IMR-90 (cell line): Measurements from ENCODE around the gene BUD23. TPM values are rescaled to one million over a fixed set of nuclear protein-coding genes. Genes with fewer than 3 reads are reported as not detected.
"Not testable (repeated sequence)": the region's sequence is repeated elsewhere in the genome, so short reads cannot be mapped to it uniquely, and the experiment has no call there.

Experiments
- ATAC-seq: fragments of 200-7000 bp; cut with Tn5 transposase; 2 replicates; pipeline ENCODE4 v1.9.1; 2020; ENCODE audit warnings: low read depth, mild to moderate bottlenecking, moderate library complexity
- BruUV-seq: library from RNA; stranded (reverse); fragments of 400-500 nt; replicated peaks from 2 replicates; lab custom pipeline; 2021; lab: Mats Ljungman, UMichigan
- CTCF ChIA-PET: fragments of 300-600 bp; formaldehyde crosslinking; extraction: SDS; loops from one replicate; lab custom pipeline; 2021; ENCODE audit warnings: antibody characterized with exemption; lab: Yijun Ruan, JAX
- POLR2A ChIA-PET: fragments of 300-600 bp; sonication (Branson Sonifier 250); formaldehyde crosslinking; loops from one replicate; lab custom pipeline; 2022; ENCODE audit warnings: antibody characterized with exemption; ENCODE audit not compliant: unreplicated experiment; lab: Charles Lee
- DNase-seq: peaks from one replicate; pipeline ENCODE4 v3.0.0; 2013
- H2AFZ ChIP-seq: replicated peaks from 2 replicates; pipeline ENCODE3; 2013; ENCODE audit warnings: low read length, mild to moderate bottlenecking; ENCODE audit not compliant: poor library complexity
- H2AK5ac ChIP-seq: 2 replicates; pipeline ENCODE4 v1.6.1; 2013; ENCODE audit warnings: low read depth, low read length, inconsistent platforms
- H2AK9ac ChIP-seq: replicated peaks from 2 replicates; pipeline ENCODE3; 2013; ENCODE audit warnings: mild to moderate bottlenecking, low read depth, low read length, moderate library complexity; ENCODE audit not compliant: poor library complexity
- H2BK120ac ChIP-seq: 2 replicates; pipeline ENCODE4 v1.6.1; 2013; ENCODE audit warnings: low read depth, low read length, inconsistent platforms
- H2BK15ac ChIP-seq: 3 replicates; pipeline ENCODE4 v1.6.1; 2013; ENCODE audit warnings: low read depth, low read length, inconsistent platforms
- H2BK20ac ChIP-seq: 2 replicates; pipeline ENCODE4 v1.6.1; 2013; ENCODE audit warnings: low read depth, mild to moderate bottlenecking, inconsistent platforms, low read length, moderate library complexity
- H2BK5ac ChIP-seq: 2 replicates; pipeline ENCODE4 v1.6.1; 2013; ENCODE audit warnings: mild to moderate bottlenecking, low read depth, low read length, inconsistent platforms; ENCODE audit not compliant: poor library complexity, severe bottlenecking
- H3K14ac ChIP-seq: replicated peaks from 2 replicates; pipeline ENCODE4 v1.6.1; 2013; ENCODE audit warnings: low read depth, low read length, inconsistent platforms
- H3K18ac ChIP-seq: 2 replicates; pipeline ENCODE4 v1.6.1; 2013; ENCODE audit warnings: low read depth, low read length, control low read depth
- H3K23ac ChIP-seq: 2 replicates; pipeline ENCODE4 v1.6.1; 2013; ENCODE audit warnings: low read depth, low read length, inconsistent platforms
- H3K27ac ChIP-seq: 2 replicates; pipeline ENCODE4 v1.5.1; 2013; ENCODE audit warnings: mild to moderate bottlenecking, control low read depth, low read length; ENCODE audit not compliant: insufficient read depth
- H3K27me3 ChIP-seq: 2 replicates; pipeline ENCODE4 v1.6.1; 2013; ENCODE audit warnings: low read length; ENCODE audit not compliant: control insufficient read depth, insufficient read depth
- H3K36me3 ChIP-seq: 2 replicates; pipeline ENCODE4 v1.6.1; 2013; ENCODE audit warnings: low read length, mixed read lengths; ENCODE audit not compliant: control insufficient read depth, insufficient read depth
- H3K4ac ChIP-seq: 2 replicates; pipeline ENCODE4 v1.6.1; 2013; ENCODE audit warnings: low read depth, low read length, inconsistent platforms
- H3K4me1 ChIP-seq: 2 replicates; pipeline ENCODE4 v1.6.1; 2013; ENCODE audit warnings: low read length, mixed read lengths; ENCODE audit not compliant: control insufficient read depth, insufficient read depth
- H3K4me2 ChIP-seq: 2 replicates; pipeline ENCODE4 v1.6.1; 2013; ENCODE audit warnings: low read depth, mild to moderate bottlenecking, control low read depth, low read length, moderate library complexity
- H3K4me3 ChIP-seq: 2 replicates; pipeline ENCODE4 v1.5.1; 2013; ENCODE audit warnings: low read depth, mild to moderate bottlenecking, control low read depth, low read length, moderate library complexity; ENCODE audit not compliant: insufficient read depth
- H3K56ac ChIP-seq: 2 replicates; pipeline ENCODE4 v1.6.1; 2013; ENCODE audit warnings: low read length, inconsistent platforms; ENCODE audit not compliant: insufficient read depth; ENCODE audit errors: extremely low read depth
- H3K79me1 ChIP-seq, 2 experiments: 2 replicates each; pipeline ENCODE4 v1.6.1; 2013; ENCODE audit warnings: low read length in 2 of 2, inconsistent platforms in 1 of 2, low read depth in 1 of 2
- H3K9ac ChIP-seq: 2 replicates; pipeline ENCODE4 v1.6.1; 2013; ENCODE audit warnings: low read depth, low read length, control low read depth
- H3K9me1 ChIP-seq: 2 replicates; pipeline ENCODE4 v1.6.1; 2013; ENCODE audit warnings: low read length, inconsistent platforms; ENCODE audit not compliant: insufficient read depth
- H3K9me3 ChIP-seq: 2 replicates; pipeline ENCODE4 v1.6.1; 2013; ENCODE audit warnings: low read length; ENCODE audit not compliant: control insufficient read depth, insufficient read depth
- H4K20me1 ChIP-seq: 2 replicates; pipeline ENCODE4 v1.6.1; 2013; ENCODE audit warnings: low read length, inconsistent platforms; ENCODE audit not compliant: insufficient read depth
- H4K5ac ChIP-seq: 2 replicates; pipeline ENCODE4 v1.6.1; 2013; ENCODE audit warnings: mild to moderate bottlenecking, low read depth, low read length, control low read depth
- H4K8ac ChIP-seq, 2 experiments: 2 replicates each; pipeline ENCODE4 v1.6.1; 2013; ENCODE audit warnings: low read depth in 2 of 2, low read length in 2 of 2, control low read depth in 1 of 2, inconsistent platforms in 1 of 2
- H4K91ac ChIP-seq: 2 replicates; pipeline ENCODE4 v1.6.1; 2013; ENCODE audit warnings: low read depth, low read length, inconsistent platforms; ENCODE audit not compliant: insufficient read depth
- CEBPB ChIP-seq: IDR thresholded peaks from 2 replicates; pipeline ENCODE4 v1.6.1; 2012; ENCODE audit warnings: low read depth, low read length, improper control_type of control experiment
- MAFK ChIP-seq: IDR thresholded peaks from 2 replicates; pipeline ENCODE4 v1.6.1; 2012; ENCODE audit warnings: low read depth, low read length, improper control_type of control experiment
- MAZ ChIP-seq: IDR thresholded peaks from 2 replicates; pipeline ENCODE4 v1.6.1; 2012; ENCODE audit warnings: low read depth, mild to moderate bottlenecking, low read length, improper control_type of control experiment, moderate library complexity, borderline replicate concordance
- MXI1 ChIP-seq: IDR thresholded peaks from 2 replicates; pipeline ENCODE4 v1.6.1; 2012; ENCODE audit warnings: low read depth, mild to moderate bottlenecking, low read length, moderate library complexity, borderline replicate concordance
- NFE2L2 ChIP-seq: fragments of 150-350 bp; IDR thresholded peaks from 2 replicates; pipeline ENCODE4 v1.6.1; 2016; ENCODE audit warnings: low read depth, mild to moderate bottlenecking, low read length
- RCOR1 ChIP-seq: IDR thresholded peaks from 2 replicates; pipeline ENCODE4 v1.6.1; 2012; ENCODE audit warnings: mild to moderate bottlenecking, low read length, improper control_type of control experiment; ENCODE audit not compliant: insufficient replicate concordance
- RFX5 ChIP-seq: IDR thresholded peaks from 2 replicates; pipeline ENCODE4 v1.8.0; 2012; ENCODE audit warnings: low read depth, mild to moderate bottlenecking, low read length, moderate library complexity
- SMC3 ChIP-seq: fragments of 150-350 bp; IDR thresholded peaks from 2 replicates; pipeline ENCODE4 v1.6.1; 2016; ENCODE audit warnings: low read depth, mild to moderate bottlenecking, antibody characterized with exemption, low read length, moderate library complexity
- WGBS, 2 experiments: methylation state at CpG; one replicate each; pipeline versions ENCODE4 v1.1.5 to v1.1.7; 2013; ENCODE audit warnings: missing lambda C conversion rate in 2 of 2; ENCODE audit not compliant: insufficient read length in 1 of 2; ENCODE audit errors: extremely low coverage in 2 of 2; 5-methylcytosine and 5-hydroxymethylcytosine counted together
- dilution Hi-C: fragments of 300-500 bp; cut with HindIII; formaldehyde crosslinking; loops from one replicate; pipeline ENCODE4 v1.14.3; 2018; ENCODE audit warnings: low sequenced_read_pairs; ENCODE audit not compliant: unreplicated experiment
- in situ Hi-C: fragments of 300-500 bp; cut with MboI; formaldehyde crosslinking; loops from 3 replicates; pipeline ENCODE4 v1.14.3; 2019; ENCODE audit warnings: low sequenced_read_pairs, inconsistent platforms, mixed read lengths
- intact Hi-C: fragments of 100-400 bp; cut with micrococcal nuclease; formaldehyde crosslinking; loops from 2 replicates; pipeline ENCODE4 v1.10.0; 2022
- polyA plus RNA-seq, 3 experiments: library from polyadenylated mRNA; depleted of rRNA; stranded (reverse); fragments of >200 nt; gene quantifications; 2 replicates each; pipeline ENCODE4 v1.2.3, GENCODE V29; 2012; ENCODE audit warnings: low replicate concordance in 1 of 3
- total RNA-seq: library from RNA; depleted of rRNA; stranded (reverse); fragments of >200 nt; gene quantifications from 2 replicates; pipeline ENCODE4 v1.2.3, GENCODE V29; 2012
- TF ChIP-seq, protein P1 (sequence below): fragments of 150-350 bp; IDR thresholded peaks from 2 replicates; pipeline ENCODE4 v1.6.1; 2016; ENCODE audit warnings: low read depth, mild to moderate bottlenecking, low read length, moderate library complexity, borderline replicate concordance

The BUD23 gene
- total and polyA plus RNA-seq, 2 of the 4 experiments (the other 2 are of a cell fraction) = 35.7 to 65.2 TPM

DNA sequence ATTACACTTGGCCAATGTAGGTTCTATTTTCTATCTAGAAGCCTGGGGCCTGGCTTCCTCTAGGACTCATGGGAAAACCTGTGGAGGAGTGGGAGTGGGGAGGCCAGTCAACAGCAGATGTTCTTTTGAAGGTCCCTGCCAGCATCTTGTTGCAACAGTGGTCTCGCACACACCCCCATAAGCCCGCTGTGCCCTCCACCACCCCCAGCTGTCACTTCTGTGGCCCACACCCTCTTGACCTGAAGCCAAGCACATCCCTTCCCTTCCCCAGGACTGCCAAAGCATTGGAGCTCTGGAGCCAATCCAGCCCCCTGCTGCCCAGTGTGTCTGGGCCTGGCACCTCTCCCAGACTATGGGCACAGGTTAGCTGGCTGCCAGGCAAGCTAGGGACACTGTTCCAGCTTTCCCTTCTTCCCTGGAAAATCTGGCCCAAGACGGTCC is 38.0 kb downstream of the BUD23 start:
- no peak overlapping the region for H2BK120ac ChIP-seq
- H3K23ac ChIP-seq = no peak overlapping the region
- H3K4me2 ChIP-seq = no peak overlapping the region
- in situ Hi-C loops (no loop called here), intact Hi-C loops (no loop called here), dilution Hi-C loops (no loop called here)
- DNase-seq = no peak
- TF ChIP-seq RCOR1 = no peak
- TF ChIP-seq, protein P1, sequence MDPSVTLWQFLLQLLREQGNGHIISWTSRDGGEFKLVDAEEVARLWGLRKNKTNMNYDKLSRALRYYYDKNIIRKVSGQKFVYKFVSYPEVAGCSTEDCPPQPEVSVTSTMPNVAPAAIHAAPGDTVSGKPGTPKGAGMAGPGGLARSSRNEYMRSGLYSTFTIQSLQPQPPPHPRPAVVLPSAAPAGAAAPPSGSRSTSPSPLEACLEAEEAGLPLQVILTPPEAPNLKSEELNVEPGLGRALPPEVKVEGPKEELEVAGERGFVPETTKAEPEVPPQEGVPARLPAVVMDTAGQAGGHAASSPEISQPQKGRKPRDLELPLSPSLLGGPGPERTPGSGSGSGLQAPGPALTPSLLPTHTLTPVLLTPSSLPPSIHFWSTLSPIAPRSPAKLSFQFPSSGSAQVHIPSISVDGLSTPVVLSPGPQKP = no peak
- no peak for TF ChIP-seq NFE2L2
- no peak for TF ChIP-seq MXI1
- TF ChIP-seq CEBPB = no peak
- no peak for TF ChIP-seq MAZ
- no peak for TF ChIP-seq MAFK
- no peak for TF ChIP-seq SMC3
- TF ChIP-seq RFX5 = no peak
- CTCF ChIA-PET = no interaction called here
- H3K9me1 ChIP-seq = peaks cover 8% of the 10 kb centered on the region
- no peak overlapping the region for H4K8ac ChIP-seq
- no CpG with 5 or more reads among the region's 3 CpGs for WGBS, 2 experiments
- no peak overlapping the region for H3K4me3 ChIP-seq
- no peak overlapping the region for H2BK5ac ChIP-seq
- H3K27me3 ChIP-seq = no peaks in the 10 kb centered on the region
- peaks cover 22% of the 10 kb centered on the region for H4K20me1 ChIP-seq
- ATAC-seq = no peak
- no peak overlapping the region for H4K91ac ChIP-seq
- peaks cover 3 to 23% of the 10 kb centered on the region in 2 experiments for H3K79me1 ChIP-seq
- no peak overlapping the region for H3K56ac ChIP-seq
- no peaks in the 10 kb centered on the region; the same call in 1 of the 2 replicates for H3K36me3 ChIP-seq
- H3K9me3 ChIP-seq = no peaks in the 10 kb centered on the region
- H3K27ac ChIP-seq = no peak overlapping the region
- no peak overlapping the region for H3K9ac ChIP-seq
- no peak overlapping the region for H2BK15ac ChIP-seq
- BruUV-seq = no TSS peak
- H2BK20ac ChIP-seq = no peak overlapping the region
- no peak overlapping the region for H4K5ac ChIP-seq
- H2AFZ ChIP-seq = no peak overlapping the region
- H2AK9ac ChIP-seq = peak overlapping the region; percentile 76
- H3K14ac ChIP-seq = no peak overlapping the region
- peaks cover 19% of the 10 kb centered on the region for H3K4me1 ChIP-seq
- no peak overlapping the region for H3K18ac ChIP-seq
- no peak overlapping the region for H2AK5ac ChIP-seq
- POLR2A ChIA-PET = no interaction called here
- H3K4ac ChIP-seq = no peak overlapping the region

DNA sequence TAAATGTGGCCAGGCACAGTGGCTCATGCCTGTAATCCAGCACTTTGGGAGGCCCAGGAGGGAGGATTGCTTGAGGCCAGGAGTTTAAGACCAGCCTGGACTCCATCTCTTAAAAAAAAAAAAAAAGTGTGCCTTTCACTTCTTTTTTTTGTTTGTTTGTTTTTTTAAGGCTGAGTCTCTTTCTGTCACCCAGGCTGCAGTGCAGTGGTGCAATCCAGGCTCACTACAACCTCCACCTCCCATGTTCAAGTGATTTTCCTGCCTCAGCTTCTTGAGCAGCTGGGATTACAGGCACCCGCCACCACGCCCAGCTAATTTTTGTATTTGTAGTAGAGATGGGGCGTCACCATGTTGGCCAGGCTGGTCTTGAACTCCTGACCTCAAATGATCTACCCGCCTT is 38.8 kb downstream of the BUD23 start:
- H3K4ac ChIP-seq, H2AFZ ChIP-seq, H3K4me3 ChIP-seq, H3K36me3 ChIP-seq, POLR2A ChIA-PET, H2BK15ac ChIP-seq, H3K9ac ChIP-seq, H3K27ac ChIP-seq, H4K5ac ChIP-seq, ATAC-seq, H3K18ac ChIP-seq, H3K56ac ChIP-seq, H4K91ac ChIP-seq, DNase-seq, BruUV-seq, CTCF ChIA-PET, H2AK5ac ChIP-seq, H3K27me3 ChIP-seq, H3K9me3 ChIP-seq, in situ Hi-C loops, H2BK120ac ChIP-seq, H4K8ac ChIP-seq, intact Hi-C loops, H2BK5ac ChIP-seq, H3K23ac ChIP-seq, H3K14ac ChIP-seq, H3K9me1 ChIP-seq, H2AK9ac ChIP-seq, H2BK20ac ChIP-seq, dilution Hi-C loops, H3K4me2 ChIP-seq: not testable (repeated sequence)
- peaks cover 0 to 16% of the 10 kb centered on the region in 2 experiments; a peak in 3 of 4 replicates for H3K79me1 ChIP-seq
- H3K4me1 ChIP-seq = peaks cover 12% of the 10 kb centered on the region
- 70% methylated on average over 2 of the region's 4 CpGs; no CpG with 5 or more reads in 1 of the 2 experiments for WGBS, 2 experiments
- peaks cover 15% of the 10 kb centered on the region for H4K20me1 ChIP-seq
